ENCODE data around the gene FARP1. TPM values are rescaled to one million over a fixed set of nuclear protein-coding genes. Genes with fewer than 3 reads are reported as not detected.

The FARP1 gene
- total and polyA plus RNA-seq, 7 donors = 6.9 to 96.4 (median 32.9) TPM

DNA sequence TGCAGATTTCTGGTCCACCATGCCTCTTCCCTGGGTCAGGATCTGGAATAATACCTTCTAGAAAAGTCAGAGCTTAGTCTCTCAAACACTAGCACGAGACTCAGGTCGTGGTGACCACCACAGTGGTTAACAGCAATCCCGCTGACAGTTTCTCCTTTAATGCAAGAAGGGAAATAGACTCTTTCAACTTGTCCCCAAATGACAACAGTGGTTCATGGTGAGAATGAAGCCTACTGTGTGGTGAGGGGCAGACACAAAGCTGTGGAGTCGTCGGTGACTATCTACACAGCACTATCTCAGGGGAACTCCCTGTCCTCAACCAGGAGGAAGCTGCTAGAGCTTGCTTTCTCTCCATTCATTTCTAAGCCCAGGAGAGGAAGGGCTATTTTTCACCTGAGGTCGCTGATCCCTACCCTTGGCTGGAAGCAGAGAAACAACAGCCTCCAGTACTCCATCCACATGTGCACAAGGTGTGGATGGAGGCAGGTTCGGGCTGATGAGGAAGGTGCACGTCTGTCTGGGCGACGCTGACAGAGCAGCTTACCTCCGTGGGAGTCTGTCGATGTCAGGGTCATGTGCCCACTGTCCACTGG, 361.6 kb downstream of the FARP1 start:
- TF ChIP-seq EP300 (IDR thresholded peaks at IDR 0.05) (no peak), POLR2AphosphoS5 (IDR thresholded peaks at IDR 0.05) (no peak), POLR2A (IDR thresholded peaks at IDR 0.05) (no peak)
- TF ChIP-seq, protein P1, sequence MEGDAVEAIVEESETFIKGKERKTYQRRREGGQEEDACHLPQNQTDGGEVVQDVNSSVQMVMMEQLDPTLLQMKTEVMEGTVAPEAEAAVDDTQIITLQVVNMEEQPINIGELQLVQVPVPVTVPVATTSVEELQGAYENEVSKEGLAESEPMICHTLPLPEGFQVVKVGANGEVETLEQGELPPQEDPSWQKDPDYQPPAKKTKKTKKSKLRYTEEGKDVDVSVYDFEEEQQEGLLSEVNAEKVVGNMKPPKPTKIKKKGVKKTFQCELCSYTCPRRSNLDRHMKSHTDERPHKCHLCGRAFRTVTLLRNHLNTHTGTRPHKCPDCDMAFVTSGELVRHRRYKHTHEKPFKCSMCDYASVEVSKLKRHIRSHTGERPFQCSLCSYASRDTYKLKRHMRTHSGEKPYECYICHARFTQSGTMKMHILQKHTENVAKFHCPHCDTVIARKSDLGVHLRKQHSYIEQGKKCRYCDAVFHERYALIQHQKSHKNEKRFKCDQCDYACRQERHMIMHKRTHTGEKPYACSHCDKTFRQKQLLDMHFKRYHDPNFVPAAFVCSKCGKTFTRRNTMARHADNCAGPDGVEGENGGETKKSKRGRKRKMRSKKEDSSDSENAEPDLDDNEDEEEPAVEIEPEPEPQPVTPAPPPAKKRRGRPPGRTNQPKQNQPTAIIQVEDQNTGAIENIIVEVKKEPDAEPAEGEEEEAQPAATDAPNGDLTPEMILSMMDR (IDR thresholded peaks at IDR 0.05) = no peak
- no peak for DNase-seq
- peak overlapping the region; percentile 75 to 82 (median 79) for H3K27ac ChIP-seq
- no peak overlapping the region for H3K4me3 ChIP-seq
- intact Hi-C loops (cut with DNase I) = no loop called here
- peaks cover 0 to 77% (median 75%) of the 10 kb centered on the region in 4 donors for H3K4me1 ChIP-seq
- H3K27me3 ChIP-seq = no peaks in the 10 kb centered on the region
- WGBS, 2 donors = 78 to 87% methylated on average over 12 of the region's 12 CpGs
- no peaks in the 10 kb centered on the region for H3K9me3 ChIP-seq
- peaks cover 0 to 2% (median 0%) of the 10 kb centered on the region in 4 donors for H3K36me3 ChIP-seq

Small RNAs within 50 kb of the gene (small RNA-seq; reads per million reads assigned to genes)
- gene MIR3170 = 0 reads per million in 3 donors

Other genes starting within 250 kb of the FARP1 start
- gene IPO5, start 189.4 kb upstream of the FARP1 start, total RNA-seq = 100 to 1,000 TPM; 106 to 147 (median 139) TPM
- gene IPO5, start 189.4 kb upstream of the FARP1 start, polyA plus RNA-seq = 10 to 100 TPM; 13.4 to 37.9 (median 19.2) TPM
- not detected for gene RNF113B, start 34.2 kb downstream of the FARP1 start, total RNA-seq
- gene RNF113B, start 34.2 kb downstream of the FARP1 start, polyA plus RNA-seq = not detected

Data from sigmoid colon (tissue), 7 donors.